ENCODE data around the gene XIAP.

- TF ChIP-seq CTCF (IDR thresholded peaks at IDR 0.05; ENCODE audit: low read length) (no peak), EZH2phosphoT487 (IDR thresholded peaks at IDR 0.05; ENCODE audit: low read length) (no peak), EZH2 (optimal IDR thresholded peaks at IDR 0.05; ENCODE audit: low read depth, low read length) (no peak)
Measured at GRCh38 chrX:123859409-123859845, 426 bp upstream of the XIAP start.
